GM12872 (cell line): ENCODE data around the gene PILRB.

Source experiments
- CTCF ChIP-seq: IDR thresholded peaks from 3 replicates; pipeline ENCODE4 v1.5.1; 2011; ENCODE audit warnings: low read depth, mild to moderate bottlenecking, low read length, moderate library complexity; ENCODE audit not compliant: insufficient read depth

PILRB gene

GRCh38 chr7:100400656-100401055 is 42.7 kb downstream of the PILRB start:
- TF ChIP-seq CTCF: no peak

- no peak for TF ChIP-seq CTCF
These were observed 43.9 kb downstream of the PILRB start for GRCh38 chr7:100401811-100402210.

GRCh38 chr7:100402241-100402640 is 44.3 kb downstream of the PILRB start:
- TF ChIP-seq CTCF: no peak

GRCh38 chr7:100406767-100407166 is 48.9 kb downstream of the PILRB start:
- no peak for TF ChIP-seq CTCF

GRCh38 chr7:100407285-100408180 is 49.6 kb downstream of the PILRB start:
- peak; percentile 76 for TF ChIP-seq CTCF

GRCh38 chr7:100411101-100411500 is 53.2 kb downstream of the PILRB start:
- TF ChIP-seq CTCF: no peak

GRCh38 chr7:100413346-100413745 is 55.4 kb downstream of the PILRB start:
- no peak for TF ChIP-seq CTCF
